ENCODE data around the gene RBM20. TPM values are rescaled to one million over a fixed set of nuclear protein-coding genes. Genes with fewer than 3 reads are reported as not detected.

RBM20 gene
- total RNA-seq, 4 donors from 2014 or later = 1.6 to 18.6 (median 3.2) TPM

DNA sequence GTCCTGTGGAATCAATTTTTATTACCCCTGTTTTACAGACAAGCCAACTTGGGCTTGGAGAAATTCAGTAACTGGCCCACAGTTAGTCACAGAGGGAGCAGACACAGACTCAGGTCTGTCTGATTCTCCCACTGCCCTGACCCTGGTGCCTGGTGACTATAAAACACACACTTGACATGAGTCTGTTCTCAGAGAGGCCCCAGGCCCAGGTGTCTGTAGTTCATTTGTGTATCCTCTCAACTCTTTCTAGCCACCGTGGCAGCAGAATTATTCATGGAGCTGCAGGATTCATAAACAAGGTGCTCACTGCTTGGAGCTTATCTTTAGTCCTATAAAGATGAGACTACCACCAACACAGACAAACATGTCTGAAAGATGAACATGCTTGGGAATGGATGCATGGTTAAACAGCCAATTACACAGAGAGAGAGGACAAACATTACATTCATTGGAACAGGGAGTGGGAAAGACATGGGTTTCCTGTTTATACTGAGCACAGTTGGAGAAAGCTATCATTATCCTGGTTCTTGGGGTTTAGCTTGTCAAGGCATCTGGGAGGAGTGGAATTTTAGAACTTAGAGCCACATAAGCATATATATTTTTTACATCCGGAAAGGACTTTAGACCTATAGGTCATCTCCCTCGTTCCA, 148.5 kb downstream of the RBM20 start:
- no peak overlapping the region for H3K4me3 ChIP-seq
- no peaks in the 10 kb centered on the region for H3K27me3 ChIP-seq
- WGBS = 76% methylated on average over 3 of the region's 3 CpGs
- TF ChIP-seq, protein P1, sequence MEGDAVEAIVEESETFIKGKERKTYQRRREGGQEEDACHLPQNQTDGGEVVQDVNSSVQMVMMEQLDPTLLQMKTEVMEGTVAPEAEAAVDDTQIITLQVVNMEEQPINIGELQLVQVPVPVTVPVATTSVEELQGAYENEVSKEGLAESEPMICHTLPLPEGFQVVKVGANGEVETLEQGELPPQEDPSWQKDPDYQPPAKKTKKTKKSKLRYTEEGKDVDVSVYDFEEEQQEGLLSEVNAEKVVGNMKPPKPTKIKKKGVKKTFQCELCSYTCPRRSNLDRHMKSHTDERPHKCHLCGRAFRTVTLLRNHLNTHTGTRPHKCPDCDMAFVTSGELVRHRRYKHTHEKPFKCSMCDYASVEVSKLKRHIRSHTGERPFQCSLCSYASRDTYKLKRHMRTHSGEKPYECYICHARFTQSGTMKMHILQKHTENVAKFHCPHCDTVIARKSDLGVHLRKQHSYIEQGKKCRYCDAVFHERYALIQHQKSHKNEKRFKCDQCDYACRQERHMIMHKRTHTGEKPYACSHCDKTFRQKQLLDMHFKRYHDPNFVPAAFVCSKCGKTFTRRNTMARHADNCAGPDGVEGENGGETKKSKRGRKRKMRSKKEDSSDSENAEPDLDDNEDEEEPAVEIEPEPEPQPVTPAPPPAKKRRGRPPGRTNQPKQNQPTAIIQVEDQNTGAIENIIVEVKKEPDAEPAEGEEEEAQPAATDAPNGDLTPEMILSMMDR (IDR thresholded peaks at IDR 0.05) = no peak
- TF ChIP-seq EP300 (IDR thresholded peaks at IDR 0.05) = no peak
- no peak for TF ChIP-seq POLR2A (IDR thresholded peaks at IDR 0.05)
- TF ChIP-seq POLR2AphosphoS5 (IDR thresholded peaks at IDR 0.05) = no peak
- H3K36me3 ChIP-seq = no peaks in the 10 kb centered on the region
- no peak overlapping the region for H3K27ac ChIP-seq
- no peak for DNase-seq (ENCODE audit: low spot score in 2 of 2)
- H3K4me1 ChIP-seq = peaks cover 32% of the 10 kb centered on the region
- no peaks in the 10 kb centered on the region for H3K9me3 ChIP-seq

DNA sequence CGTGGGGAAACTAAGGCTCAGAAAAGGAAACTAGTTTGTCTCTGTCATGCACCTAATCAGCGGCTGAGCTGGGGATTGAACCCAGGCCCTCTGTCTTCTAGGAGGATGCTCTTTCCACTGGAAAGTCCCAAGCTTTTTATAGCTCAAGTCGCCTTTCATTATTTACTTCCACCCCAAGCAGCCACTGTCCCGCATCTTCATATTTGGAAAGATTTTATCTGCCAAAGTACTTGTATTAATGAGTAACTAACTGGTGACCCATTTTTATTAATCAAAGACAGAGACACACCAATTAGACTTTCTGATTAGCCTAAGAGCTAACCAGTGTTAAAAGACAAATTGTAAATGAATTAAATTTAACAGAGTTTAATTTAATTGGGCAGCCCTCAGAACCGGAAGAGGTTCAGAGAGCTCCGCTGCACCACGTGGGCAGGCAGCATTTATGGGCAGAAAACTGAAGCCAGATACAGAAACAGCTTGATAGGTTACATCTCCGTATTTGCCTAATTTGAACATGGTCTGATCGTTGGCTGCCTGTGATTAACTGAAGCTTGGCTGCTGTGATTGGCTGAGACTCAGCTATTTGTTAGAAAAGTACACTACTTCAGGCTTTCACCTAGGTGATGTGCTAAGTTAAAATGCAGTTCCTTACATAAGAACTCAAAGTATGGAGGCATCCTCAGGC, 149.1 kb downstream of the RBM20 start:
- 64% methylated on average over 9 of the region's 9 CpGs for WGBS
- H3K27me3 ChIP-seq = no peaks in the 10 kb centered on the region
- no peaks in the 10 kb centered on the region for H3K9me3 ChIP-seq
- no peak for TF ChIP-seq POLR2AphosphoS5 (IDR thresholded peaks at IDR 0.05)
- TF ChIP-seq POLR2A (IDR thresholded peaks at IDR 0.05) = no peak
- no peak for TF ChIP-seq EP300 (IDR thresholded peaks at IDR 0.05)
- TF ChIP-seq, protein P1 (IDR thresholded peaks at IDR 0.05) = no peak
- no peak for DNase-seq (ENCODE audit: low spot score in 2 of 2)
- peaks cover 32% of the 10 kb centered on the region for H3K4me1 ChIP-seq
- H3K36me3 ChIP-seq = no peaks in the 10 kb centered on the region
- no peak overlapping the region for H3K4me3 ChIP-seq
- H3K27ac ChIP-seq = no peak overlapping the region

DNA sequence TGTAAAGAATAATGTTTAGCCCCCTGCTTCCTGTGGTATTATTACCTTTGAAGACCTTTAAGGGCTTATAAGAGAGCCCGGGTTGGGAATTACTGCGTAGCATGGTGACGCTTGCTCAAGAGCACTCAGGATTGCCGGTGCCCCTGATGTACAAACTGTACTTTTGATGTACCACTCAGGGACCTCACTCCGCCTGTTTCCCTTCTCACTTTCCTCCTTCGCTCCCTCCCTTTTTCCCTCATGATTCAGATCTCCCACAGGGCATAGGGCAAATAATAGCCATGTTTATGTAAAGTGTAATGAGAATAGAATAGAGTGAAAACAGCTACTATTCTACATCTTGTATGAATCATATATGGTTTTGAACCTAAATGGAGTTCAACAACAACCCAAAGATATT, 149.8 kb downstream of the RBM20 start:
- Histone ChIP-seq H3K4me3 (no peak overlapping the region), H3K36me3 (no peaks in the 10 kb centered on the region), H3K4me1 (peaks cover 32% of the 10 kb centered on the region), H3K27ac (no peak overlapping the region), H3K9me3 (no peaks in the 10 kb centered on the region), H3K27me3 (no peaks in the 10 kb centered on the region)
- DNase-seq (ENCODE audit: low spot score in 2 of 2) = no peak
- 88% methylated on average over 6 of the region's 6 CpGs for whole genome bisulfite sequencing
- TF ChIP-seq, protein P1 (IDR thresholded peaks at IDR 0.05) = no peak
- TF ChIP-seq EP300 (IDR thresholded peaks at IDR 0.05) (no peak), POLR2A (IDR thresholded peaks at IDR 0.05) (no peak), POLR2AphosphoS5 (IDR thresholded peaks at IDR 0.05) (no peak)

DNA sequence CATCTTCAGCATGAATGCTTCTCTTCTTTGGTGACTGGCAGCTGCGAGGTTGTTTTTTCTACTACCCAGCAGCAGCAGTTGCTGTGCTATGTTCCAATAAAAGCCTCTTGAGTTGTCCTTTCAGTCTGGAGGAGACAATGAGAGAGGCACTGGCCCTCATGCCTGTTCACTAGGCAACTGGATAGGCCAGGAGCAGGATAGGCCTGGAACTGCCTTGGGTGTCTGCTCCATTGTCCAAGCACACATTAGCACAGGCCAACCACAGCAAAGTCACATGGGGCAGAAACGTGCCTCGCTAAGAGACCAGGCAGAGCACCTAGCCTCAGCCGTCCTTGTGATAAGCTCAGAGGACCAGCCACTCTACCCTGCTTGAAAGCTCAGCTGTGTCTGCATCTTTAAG, 150.7 kb downstream of the RBM20 start:
- Histone ChIP-seq H3K4me3 (no peak overlapping the region), H3K27ac (no peak overlapping the region), H3K9me3 (no peaks in the 10 kb centered on the region), H3K36me3 (no peaks in the 10 kb centered on the region), H3K27me3 (no peaks in the 10 kb centered on the region), H3K4me1 (peaks cover 32% of the 10 kb centered on the region)
- WGBS = 63% methylated on average over 4 of the region's 4 CpGs
- no peak for DNase-seq (ENCODE audit: low spot score in 2 of 2)
- TF ChIP-seq, protein P1 (IDR thresholded peaks at IDR 0.05) = no peak
- no peak for TF ChIP-seq POLR2AphosphoS5 (IDR thresholded peaks at IDR 0.05)
- TF ChIP-seq EP300 (IDR thresholded peaks at IDR 0.05) = no peak
- TF ChIP-seq POLR2A (IDR thresholded peaks at IDR 0.05) = no peak

DNA sequence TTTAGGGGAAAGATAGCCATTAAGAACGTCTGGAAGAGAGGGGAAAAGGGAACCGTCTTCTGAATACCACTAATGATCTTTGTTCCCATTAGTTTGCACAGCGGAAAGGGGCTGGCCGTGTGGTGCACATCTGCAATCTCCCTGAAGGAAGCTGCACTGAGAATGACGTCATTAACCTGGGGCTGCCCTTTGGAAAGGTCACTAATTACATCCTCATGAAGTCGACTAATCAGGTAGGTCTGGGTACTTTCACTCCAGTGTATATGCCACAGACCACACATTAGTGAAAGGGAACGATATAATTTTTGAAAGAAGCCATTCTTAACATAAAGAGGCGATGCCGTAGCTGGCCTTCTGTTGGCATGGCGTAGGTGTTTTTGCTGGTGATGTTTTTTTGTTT, 153.3 kb downstream of the RBM20 start:
- no peak for TF ChIP-seq POLR2A (IDR thresholded peaks at IDR 0.05)
- no peak for TF ChIP-seq EP300 (IDR thresholded peaks at IDR 0.05)
- no peak for TF ChIP-seq POLR2AphosphoS5 (IDR thresholded peaks at IDR 0.05)
- TF ChIP-seq, protein P1 (IDR thresholded peaks at IDR 0.05) = no peak
- Histone ChIP-seq H3K9me3 (no peaks in the 10 kb centered on the region), H3K27me3 (no peaks in the 10 kb centered on the region), H3K27ac (no peak overlapping the region), H3K4me1 (peaks cover 32% of the 10 kb centered on the region), H3K4me3 (no peak overlapping the region), H3K36me3 (no peaks in the 10 kb centered on the region)
- WGBS = 82% methylated on average over 10 of the region's 10 CpGs
- DNase-seq (ENCODE audit: low spot score in 2 of 2) = no peak

All from suprapubic skin (tissue), 4 donors.